Astrocyte (in vitro differentiated cells and primary cell): ENCODE measurements around the gene GRK2. TPM values are rescaled to one million over a fixed set of nuclear protein-coding genes. Genes with fewer than 3 reads are reported as not detected.
"Not testable (repeated sequence)": the region's sequence is repeated elsewhere in the genome, so short reads cannot be mapped to it uniquely, and the experiment has no call there.

Experiments used
- DNase-seq: peaks from one replicate; pipeline ENCODE4 v3.0.0-alpha.2; 2010; ENCODE audit warnings: low read depth
- FAIRE-seq: peaks from 2 replicates; lab custom pipeline; 2011; peaks lifted over from hg19 to GRCh38; lab: Jason Lieb, UNC
- H2AFZ ChIP-seq: 2 replicates; pipeline ENCODE4 v1.6.0; 2012; ENCODE audit warnings: low read depth, low read length, inconsistent platforms
- H3K27ac ChIP-seq: 2 replicates; pipeline ENCODE4 v1.5.1; 2011; ENCODE audit warnings: low read depth, low read length, inconsistent platforms
- H3K27me3 ChIP-seq: 2 replicates; pipeline ENCODE4 v1.6.0; 2011; ENCODE audit warnings: low read length, inconsistent platforms; ENCODE audit not compliant: insufficient read depth
- H3K36me3 ChIP-seq: 2 replicates; pipeline ENCODE4 v1.5.1; 2011; ENCODE audit warnings: low read length, inconsistent platforms; ENCODE audit not compliant: insufficient read depth
- H3K4me1 ChIP-seq: 2 replicates; pipeline ENCODE4 v1.5.1; 2011; ENCODE audit warnings: low read length, inconsistent platforms; ENCODE audit not compliant: insufficient read depth
- H3K4me2 ChIP-seq: 2 replicates; pipeline ENCODE4 v1.6.0; 2012; ENCODE audit warnings: low read length, inconsistent platforms
- H3K4me3 ChIP-seq: 2 replicates; pipeline ENCODE4 v1.5.1; 2011; ENCODE audit warnings: low read depth, mild to moderate bottlenecking, low read length, inconsistent platforms; ENCODE audit not compliant: insufficient read depth
- H3K79me2 ChIP-seq: 2 replicates; pipeline ENCODE4 v1.6.0; 2012; ENCODE audit warnings: mild to moderate bottlenecking, low read length, inconsistent platforms; ENCODE audit not compliant: insufficient read depth
- H3K9ac ChIP-seq: 2 replicates; pipeline ENCODE4 v1.6.0; 2012; ENCODE audit warnings: mild to moderate bottlenecking, low read length, inconsistent platforms
- H3K9me3 ChIP-seq: 2 replicates; pipeline ENCODE4 v1.5.1; 2012; ENCODE audit warnings: low read depth, mild to moderate bottlenecking, low read length, inconsistent platforms; ENCODE audit not compliant: insufficient read depth
- H4K20me1 ChIP-seq: 2 replicates; pipeline ENCODE4 v1.6.0; 2012; ENCODE audit warnings: low read length, inconsistent platforms; ENCODE audit not compliant: insufficient read depth
- H3K27ac Mint-ChIP-seq: one replicate; pipeline ENCODE4 v1.8.0; 2021; ENCODE audit warnings: mild to moderate bottlenecking, mixed read lengths; ENCODE audit not compliant: unreplicated experiment
- H3K27me3 Mint-ChIP-seq: one replicate; pipeline ENCODE4 v1.8.0; 2021; ENCODE audit warnings: low read depth, mixed read lengths; ENCODE audit not compliant: unreplicated experiment
- H3K36me3 Mint-ChIP-seq: one replicate; pipeline ENCODE4 v1.8.0; 2021; ENCODE audit warnings: low read depth, mixed read lengths; ENCODE audit not compliant: unreplicated experiment
- H3K4me1 Mint-ChIP-seq: one replicate; pipeline ENCODE4 v1.8.0; 2021; ENCODE audit warnings: low read depth, mixed read lengths; ENCODE audit not compliant: unreplicated experiment
- H3K4me3 Mint-ChIP-seq: one replicate; pipeline ENCODE4 v1.8.0; 2021; ENCODE audit warnings: mild to moderate bottlenecking, moderate library complexity, mixed read lengths; ENCODE audit not compliant: unreplicated experiment
- H3K9me3 Mint-ChIP-seq: one replicate; pipeline ENCODE4 v1.8.0; 2021; ENCODE audit warnings: mild to moderate bottlenecking, mixed read lengths; ENCODE audit not compliant: unreplicated experiment
- CTCF ChIP-seq: IDR thresholded peaks from 2 replicates; pipeline ENCODE4 v1.5.1; 2011; ENCODE audit warnings: low read depth, mild to moderate bottlenecking, inconsistent platforms, low read length, moderate library complexity; ENCODE audit not compliant: insufficient read depth
- EZH2 ChIP-seq: IDR thresholded peaks from 2 replicates; pipeline ENCODE4 v1.6.1; 2012; ENCODE audit warnings: mild to moderate bottlenecking, low read length, inconsistent platforms; ENCODE audit not compliant: insufficient read depth
- total RNA-seq: library from RNA; stranded (reverse); gene quantifications from 2 replicates; pipeline ENCODE4 v1.2.1, GENCODE V29; 2021

The GRK2 gene
- total RNA-seq, 1 donor from 2014 or later: 34.0 TPM

GRCh38 chr11:67230886-67231285 lies 35.4 kb upstream of the GRK2 start:
- Histone ChIP-seq H3K27ac (no peak overlapping the region), H3K9ac (no peak overlapping the region), H3K4me1 (no peaks in the 10 kb centered on the region), H3K4me3 (no peak overlapping the region), H3K27me3 (no peaks in the 10 kb centered on the region), H3K4me2 (no peak overlapping the region), H3K9me3 (no peaks in the 10 kb centered on the region), H3K36me3 (peaks cover 28% of the 10 kb centered on the region), H2AFZ (no peak overlapping the region), H4K20me1 (peaks cover 9% of the 10 kb centered on the region), H3K79me2 (peaks cover 2% of the 10 kb centered on the region)
- Mint-ChIP-seq H3K4me1 (peaks cover 2% of the 10 kb centered on the region), H3K4me3 (no peak overlapping the region), H3K27ac (no peak overlapping the region), H3K9me3 (no peaks in the 10 kb centered on the region), H3K27me3 (no peaks in the 10 kb centered on the region), H3K36me3 (peaks cover 22% of the 10 kb centered on the region)
- DNase-seq (no peak), FAIRE-seq (no peak)
- no peak for TF ChIP-seq EZH2
- no peak for TF ChIP-seq CTCF

GRCh38 chr11:67233584-67234190 lies 32.6 kb upstream of the GRK2 start:
- no peaks in the 10 kb centered on the region for H3K9me3 ChIP-seq
- H3K4me2 ChIP-seq: no peak overlapping the region
- FAIRE-seq: no peak
- DNase-seq: no peak
- peaks cover under 1% of the 10 kb centered on the region for H3K4me1 ChIP-seq
- peaks cover 8% of the 10 kb centered on the region for H3K36me3 Mint-ChIP-seq
- H2AFZ ChIP-seq: no peak overlapping the region
- H3K27me3 Mint-ChIP-seq: no peaks in the 10 kb centered on the region
- no peaks in the 10 kb centered on the region for H3K27me3 ChIP-seq
- no peaks in the 10 kb centered on the region for H3K9me3 Mint-ChIP-seq
- TF ChIP-seq CTCF (no peak), EZH2 (no peak)
- no peak overlapping the region for H3K27ac ChIP-seq
- no peak overlapping the region for H3K4me3 Mint-ChIP-seq
- H3K4me1 Mint-ChIP-seq: peaks cover 3% of the 10 kb centered on the region
- H3K79me2 ChIP-seq: peaks cover 9% of the 10 kb centered on the region
- no peak overlapping the region for H3K9ac ChIP-seq
- no peak overlapping the region for H3K4me3 ChIP-seq
- H3K27ac Mint-ChIP-seq: no peak overlapping the region
- peaks cover 14% of the 10 kb centered on the region for H4K20me1 ChIP-seq
- peaks cover 19% of the 10 kb centered on the region for H3K36me3 ChIP-seq

GRCh38 chr11:67234571-67234970 lies 31.7 kb upstream of the GRK2 start:
- peaks cover 12% of the 10 kb centered on the region for H3K4me1 Mint-ChIP-seq
- H3K4me2 ChIP-seq, H3K4me1 ChIP-seq, H3K9me3 Mint-ChIP-seq, DNase-seq, H3K27ac Mint-ChIP-seq, H3K36me3 Mint-ChIP-seq, FAIRE-seq, H3K4me3 ChIP-seq, H3K27me3 Mint-ChIP-seq, H3K9ac ChIP-seq, H3K27ac ChIP-seq, H3K27me3 ChIP-seq, H3K9me3 ChIP-seq, H2AFZ ChIP-seq, H3K4me3 Mint-ChIP-seq: not testable (repeated sequence)
- H3K79me2 ChIP-seq: peaks cover 15% of the 10 kb centered on the region
- peaks cover 14% of the 10 kb centered on the region for H3K36me3 ChIP-seq
- H4K20me1 ChIP-seq: peaks cover 23% of the 10 kb centered on the region
